Suprapubic skin (tissue), 4 donors: ENCODE measurements around the gene ATF6. TPM values are rescaled to one million over a fixed set of nuclear protein-coding genes. Genes with fewer than 3 reads are reported as not detected.

ENCODE experiments used
- DNase-seq, 2 donors: peaks; one replicate each; pipeline ENCODE4 v3.0.0-alpha.2; 2019; ENCODE audit warnings: low spot score in 2 of 2
- H3K27ac ChIP-seq: fragments of 200-600 bp; sonication (generic); one replicate; pipeline ENCODE4 v1.5.1; 2019
- H3K27me3 ChIP-seq: fragments of 200-600 bp; sonication (generic); one replicate; pipeline ENCODE4 v1.5.1; 2019
- H3K36me3 ChIP-seq: fragments of 200-600 bp; sonication (generic); one replicate; pipeline ENCODE4 v1.5.1; 2019
- H3K4me1 ChIP-seq: fragments of 200-600 bp; sonication (generic); one replicate; pipeline ENCODE4 v1.5.1; 2019
- H3K4me3 ChIP-seq: fragments of 200-600 bp; sonication (generic); one replicate; pipeline ENCODE4 v1.5.1; 2019; ENCODE audit warnings: mild to moderate bottlenecking
- H3K9me3 ChIP-seq: fragments of 200-600 bp; sonication (generic); one replicate; pipeline ENCODE4 v1.5.1; 2019
- EP300 ChIP-seq: sonication (generic); formaldehyde crosslinking; IDR thresholded peaks from one replicate; pipeline ENCODE4 v1.6.1; 2017; ENCODE audit warnings: antibody characterized with exemption
- POLR2A ChIP-seq, 2 donors: fragments of 450-650 bp; IDR thresholded peaks; one replicate each; pipeline ENCODE4 v1.6.1; 2017; ENCODE audit warnings: antibody characterized with exemption in 2 of 2, mild to moderate bottlenecking in 2 of 2, moderate library complexity in 2 of 2
- POLR2AphosphoS5 ChIP-seq, 3 donors: sonication (generic); formaldehyde crosslinking; IDR thresholded peaks; one replicate each; pipeline ENCODE4 v1.6.1; 2017; ENCODE audit warnings: antibody characterized with exemption in 3 of 3
- WGBS: methylation state at CpG from one replicate; pipeline ENCODE4 v1.1.5; 2018; 5-methylcytosine and 5-hydroxymethylcytosine counted together
- total RNA-seq, 4 donors: library from RNA; depleted of rRNA; stranded (reverse); fragments of >200 nt; gene quantifications; one replicate each; pipeline ENCODE4 v1.1.0, GENCODE V29; 2016
- TF ChIP-seq, protein P1 (sequence below), 2 donors: fragments of 200-600 bp in 1 of 2; fragments of 450-650 bp in 1 of 2; sonication (generic) in 1 of 2; IDR thresholded peaks; one replicate each; pipeline ENCODE4 v1.5.1; 2016 to 2019; ENCODE audit warnings: antibody characterized with exemption in 2 of 2, mild to moderate bottlenecking in 1 of 2, moderate library complexity in 1 of 2

Gene ATF6
- total RNA-seq, 4 donors from 2014 or later, result 28.0 to 32.4 (median 29.7) TPM

DNA sequence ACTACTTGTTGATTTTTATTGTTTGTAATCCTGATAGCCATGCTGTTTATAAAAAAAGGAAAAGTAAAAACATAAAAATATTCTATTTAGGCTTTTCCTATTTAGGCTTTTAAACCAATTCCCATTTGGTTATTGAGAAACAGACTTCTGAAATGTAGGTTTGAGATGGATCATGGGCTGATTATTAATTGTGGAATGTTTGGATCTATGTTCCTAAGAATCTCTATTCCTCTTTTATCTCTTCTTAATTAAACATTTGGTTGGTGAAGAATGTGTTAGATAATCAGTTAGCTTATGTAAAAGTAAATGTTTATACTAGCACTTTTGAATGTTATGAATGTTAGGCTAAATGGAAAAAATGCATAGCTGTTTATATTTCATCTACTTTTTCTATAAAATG is 97.4 kb downstream of the ATF6 start:
- Histone ChIP-seq H3K4me1 (no peaks in the 10 kb centered on the region), H3K36me3 (peaks cover 25% of the 10 kb centered on the region)
- TF ChIP-seq EP300 (no peak), POLR2AphosphoS5 (IDR thresholded peaks at IDR 0.05) (no peak), POLR2A (IDR thresholded peaks at IDR 0.05) (no peak)
- TF ChIP-seq, protein P1, sequence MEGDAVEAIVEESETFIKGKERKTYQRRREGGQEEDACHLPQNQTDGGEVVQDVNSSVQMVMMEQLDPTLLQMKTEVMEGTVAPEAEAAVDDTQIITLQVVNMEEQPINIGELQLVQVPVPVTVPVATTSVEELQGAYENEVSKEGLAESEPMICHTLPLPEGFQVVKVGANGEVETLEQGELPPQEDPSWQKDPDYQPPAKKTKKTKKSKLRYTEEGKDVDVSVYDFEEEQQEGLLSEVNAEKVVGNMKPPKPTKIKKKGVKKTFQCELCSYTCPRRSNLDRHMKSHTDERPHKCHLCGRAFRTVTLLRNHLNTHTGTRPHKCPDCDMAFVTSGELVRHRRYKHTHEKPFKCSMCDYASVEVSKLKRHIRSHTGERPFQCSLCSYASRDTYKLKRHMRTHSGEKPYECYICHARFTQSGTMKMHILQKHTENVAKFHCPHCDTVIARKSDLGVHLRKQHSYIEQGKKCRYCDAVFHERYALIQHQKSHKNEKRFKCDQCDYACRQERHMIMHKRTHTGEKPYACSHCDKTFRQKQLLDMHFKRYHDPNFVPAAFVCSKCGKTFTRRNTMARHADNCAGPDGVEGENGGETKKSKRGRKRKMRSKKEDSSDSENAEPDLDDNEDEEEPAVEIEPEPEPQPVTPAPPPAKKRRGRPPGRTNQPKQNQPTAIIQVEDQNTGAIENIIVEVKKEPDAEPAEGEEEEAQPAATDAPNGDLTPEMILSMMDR (IDR thresholded peaks at IDR 0.05), result no peak

DNA sequence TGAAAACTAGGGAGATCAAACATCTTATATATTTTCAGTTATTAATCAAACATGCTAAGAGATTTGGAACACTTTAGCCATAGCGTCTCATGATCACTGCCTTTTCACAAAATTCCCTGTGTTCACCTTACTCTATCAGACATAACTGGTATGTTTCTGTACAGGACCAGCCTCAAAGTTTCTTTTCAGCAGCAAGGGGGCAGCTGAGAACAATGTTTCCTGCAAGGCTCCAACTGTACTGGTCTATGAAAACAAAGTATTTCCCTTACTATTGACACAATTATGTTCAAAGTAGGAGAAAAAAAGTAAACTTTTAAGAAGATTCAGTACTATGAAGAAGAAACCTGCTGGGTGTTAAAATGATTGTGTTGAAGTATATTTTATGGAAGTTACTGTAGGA is 98.5 kb downstream of the ATF6 start:
- no peaks in the 10 kb centered on the region for H3K4me1 ChIP-seq
- no peak overlapping the region for H3K4me3 ChIP-seq
- H3K36me3 ChIP-seq, result peaks cover 25% of the 10 kb centered on the region
- H3K9me3 ChIP-seq, result no peaks in the 10 kb centered on the region
- DNase-seq, result no peak
- TF ChIP-seq POLR2A (IDR thresholded peaks at IDR 0.05) (no peak), POLR2AphosphoS5 (IDR thresholded peaks at IDR 0.05) (no peak), EP300 (no peak)
- WGBS, result 94% methylated on average over 1 of the region's 1 CpG
- no peak overlapping the region for H3K27ac ChIP-seq
- H3K27me3 ChIP-seq, result no peaks in the 10 kb centered on the region

More for the DNA sequence above, 97.4 kb downstream of the ATF6 start:
- no peaks in the 10 kb centered on the region for H3K27me3 ChIP-seq
- no peaks in the 10 kb centered on the region for H3K9me3 ChIP-seq
- H3K27ac ChIP-seq, result no peak overlapping the region
- no peak for DNase-seq
- H3K4me3 ChIP-seq, result no peak overlapping the region

DNA sequence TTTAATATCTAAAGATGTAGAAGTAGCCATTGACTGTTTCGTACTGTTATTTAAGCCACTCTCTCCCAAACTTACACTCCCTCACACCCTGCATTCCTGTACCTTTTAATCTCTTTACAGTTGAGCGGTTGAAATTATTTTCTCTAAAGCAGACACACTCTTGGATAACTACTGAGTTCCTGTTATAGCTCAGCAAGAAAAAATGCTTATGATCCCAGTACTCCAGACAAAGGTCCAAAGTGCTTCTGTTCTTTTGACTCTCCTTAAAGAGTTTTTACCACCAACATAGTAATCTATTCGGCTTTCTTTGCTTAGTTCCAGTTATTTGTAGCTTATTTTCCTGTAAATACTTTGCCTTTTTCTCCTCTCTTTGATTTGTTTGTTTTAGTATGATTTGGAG is 100.1 kb downstream of the ATF6 start:
- Histone ChIP-seq H3K9me3 (no peaks in the 10 kb centered on the region), H3K36me3 (peaks cover 20% of the 10 kb centered on the region), H3K27me3 (no peaks in the 10 kb centered on the region), H3K4me1 (no peaks in the 10 kb centered on the region), H3K27ac (no peak overlapping the region), H3K4me3 (no peak overlapping the region)
- no peak for DNase-seq
- 89% methylated on average over 3 of the region's 3 CpGs for WGBS
- TF ChIP-seq, protein P1 (IDR thresholded peaks at IDR 0.05), result no peak
- TF ChIP-seq POLR2A (IDR thresholded peaks at IDR 0.05), result no peak
- TF ChIP-seq EP300, result no peak
- no peak for TF ChIP-seq POLR2AphosphoS5 (IDR thresholded peaks at IDR 0.05)

DNA sequence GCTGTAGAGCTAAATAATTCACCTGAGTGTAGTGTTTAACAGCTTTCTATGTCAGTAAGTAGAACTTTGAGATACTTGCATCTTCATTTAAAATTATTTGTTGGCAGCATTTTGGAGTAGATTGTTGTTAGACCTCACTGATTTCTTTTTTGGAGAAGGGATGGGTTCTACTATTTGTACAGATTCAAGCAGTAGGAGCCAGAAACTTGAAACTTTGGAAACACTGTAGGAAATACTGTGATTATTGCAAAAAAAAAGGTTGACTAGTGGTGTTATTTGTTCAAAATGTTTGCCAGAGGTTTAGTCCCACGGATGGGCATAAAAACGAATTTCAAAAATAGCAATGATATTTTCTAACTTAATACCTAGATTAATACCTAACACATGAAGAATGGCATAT is 102.7 kb downstream of the ATF6 start:
- no peak overlapping the region for H3K27ac ChIP-seq
- no peak for TF ChIP-seq POLR2AphosphoS5 (IDR thresholded peaks at IDR 0.05)
- no peak for TF ChIP-seq EP300
- H3K27me3 ChIP-seq, result no peaks in the 10 kb centered on the region
- H3K9me3 ChIP-seq, result no peaks in the 10 kb centered on the region
- no peak overlapping the region for H3K4me3 ChIP-seq
- DNase-seq, result no peak
- 75% methylated on average over 2 of the region's 2 CpGs for WGBS
- H3K36me3 ChIP-seq, result peaks cover 16% of the 10 kb centered on the region
- no peaks in the 10 kb centered on the region for H3K4me1 ChIP-seq

DNA sequence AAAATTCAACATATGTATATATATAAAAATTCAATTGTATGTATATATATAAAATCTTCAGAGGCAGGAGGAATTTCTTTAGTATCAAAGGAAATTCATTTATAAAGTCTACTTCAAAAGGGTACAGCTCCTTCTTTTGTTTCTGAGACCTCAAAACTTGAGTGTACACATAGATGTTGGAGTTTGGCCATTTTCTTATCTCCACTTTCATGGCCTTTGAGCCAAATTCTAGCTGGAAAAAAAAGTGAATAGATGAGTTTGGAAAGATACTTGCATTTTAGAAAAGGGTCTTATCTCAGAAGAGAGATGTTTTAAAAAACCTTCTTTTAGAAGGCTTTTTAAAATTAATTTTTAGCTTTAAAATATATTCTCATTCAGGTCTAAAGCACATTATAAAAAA is 103.2 kb downstream of the ATF6 start:
- Histone ChIP-seq H3K9me3 (no peaks in the 10 kb centered on the region), H3K27me3 (no peaks in the 10 kb centered on the region), H3K27ac (no peak overlapping the region), H3K36me3 (peaks cover 12% of the 10 kb centered on the region), H3K4me1 (no peaks in the 10 kb centered on the region), H3K4me3 (no peak overlapping the region)
- no peak for DNase-seq
- TF ChIP-seq POLR2AphosphoS5 (IDR thresholded peaks at IDR 0.05) (no peak), POLR2A (IDR thresholded peaks at IDR 0.05) (no peak), EP300 (no peak)
- TF ChIP-seq, protein P1 (IDR thresholded peaks at IDR 0.05), result no peak

DNA sequence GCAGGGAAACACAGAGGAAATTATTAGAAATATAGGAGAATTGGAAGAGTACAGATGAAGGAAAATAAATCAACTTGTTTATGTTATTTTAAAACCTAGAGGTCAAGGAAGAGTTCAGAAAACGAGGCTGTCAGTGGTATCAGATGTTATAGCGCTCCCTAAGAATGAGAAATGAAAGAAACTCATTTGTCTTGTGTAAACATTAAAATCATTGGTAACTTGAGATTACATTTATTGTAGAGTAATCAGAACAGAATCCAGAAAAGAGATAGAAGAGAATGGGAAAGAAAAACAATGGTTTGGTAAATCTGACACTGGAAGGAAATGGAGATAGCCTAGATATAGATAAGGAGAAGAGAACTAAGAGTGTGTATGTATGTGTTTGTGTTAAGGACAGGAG is 106.4 kb downstream of the ATF6 start:
- no peaks in the 10 kb centered on the region for H3K27me3 ChIP-seq
- no peaks in the 10 kb centered on the region for H3K4me1 ChIP-seq
- no peak overlapping the region for H3K27ac ChIP-seq
- no peak for DNase-seq
- 85% methylated on average over 2 of the region's 2 CpGs for WGBS
- no peaks in the 10 kb centered on the region for H3K9me3 ChIP-seq
- H3K4me3 ChIP-seq, result no peak overlapping the region
- H3K36me3 ChIP-seq, result no peaks in the 10 kb centered on the region
- TF ChIP-seq, protein P1 (IDR thresholded peaks at IDR 0.05), result no peak
- TF ChIP-seq POLR2AphosphoS5 (IDR thresholded peaks at IDR 0.05) (no peak), POLR2A (IDR thresholded peaks at IDR 0.05) (no peak), EP300 (no peak)
